Measurements from ENCODE around the gene ADK.

DNA sequence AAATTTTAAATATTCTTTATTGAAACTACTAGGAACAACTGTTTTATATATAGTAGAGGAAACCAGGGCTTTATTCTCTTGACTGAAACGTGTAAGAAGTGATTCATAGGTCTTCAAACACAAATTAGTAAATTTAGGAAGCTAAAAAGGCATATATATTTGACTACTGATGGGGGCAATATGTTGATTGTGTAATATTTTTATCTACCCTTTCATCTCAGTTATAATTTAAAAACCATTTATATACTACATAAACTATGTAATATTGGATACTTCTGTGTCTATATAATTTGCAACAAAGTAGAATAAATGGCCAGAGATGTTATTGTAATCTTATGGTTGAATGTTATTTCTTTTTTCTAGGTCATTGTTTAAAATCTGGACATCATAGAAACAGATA lies 406.1 kb downstream of the ADK start:
- TF ChIP-seq, protein P1, sequence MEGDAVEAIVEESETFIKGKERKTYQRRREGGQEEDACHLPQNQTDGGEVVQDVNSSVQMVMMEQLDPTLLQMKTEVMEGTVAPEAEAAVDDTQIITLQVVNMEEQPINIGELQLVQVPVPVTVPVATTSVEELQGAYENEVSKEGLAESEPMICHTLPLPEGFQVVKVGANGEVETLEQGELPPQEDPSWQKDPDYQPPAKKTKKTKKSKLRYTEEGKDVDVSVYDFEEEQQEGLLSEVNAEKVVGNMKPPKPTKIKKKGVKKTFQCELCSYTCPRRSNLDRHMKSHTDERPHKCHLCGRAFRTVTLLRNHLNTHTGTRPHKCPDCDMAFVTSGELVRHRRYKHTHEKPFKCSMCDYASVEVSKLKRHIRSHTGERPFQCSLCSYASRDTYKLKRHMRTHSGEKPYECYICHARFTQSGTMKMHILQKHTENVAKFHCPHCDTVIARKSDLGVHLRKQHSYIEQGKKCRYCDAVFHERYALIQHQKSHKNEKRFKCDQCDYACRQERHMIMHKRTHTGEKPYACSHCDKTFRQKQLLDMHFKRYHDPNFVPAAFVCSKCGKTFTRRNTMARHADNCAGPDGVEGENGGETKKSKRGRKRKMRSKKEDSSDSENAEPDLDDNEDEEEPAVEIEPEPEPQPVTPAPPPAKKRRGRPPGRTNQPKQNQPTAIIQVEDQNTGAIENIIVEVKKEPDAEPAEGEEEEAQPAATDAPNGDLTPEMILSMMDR (conservative IDR thresholded peaks at IDR 0.05): no peak
- TF ChIP-seq EZH2 (IDR thresholded peaks at IDR 0.05; ENCODE audit: low read depth): no peak
